T-cell (primary cell): ENCODE data around the gene ABCB1. TPM values are rescaled to one million over a fixed set of nuclear protein-coding genes. Genes with fewer than 3 reads are reported as not detected.

Source experiments
- ATAC-seq, 4 experiments: fragments of 200-7000 bp in 3 of 4; fragments of 150-1000 bp in 1 of 4; cut with Tn5 transposase; replicated peaks in 1 of 4; 1 replicate in 3 of 4; 2 replicates in 1 of 4; pipeline ENCODE4 v1.10.0; 2021; ENCODE audit warnings: moderate library complexity in 3 of 4, mild to moderate bottlenecking in 2 of 4, moderate number of reproducible peaks in 1 of 4
- CTCF ChIA-PET, 2 donors: fragments of 300-600 bp; sonication (Branson Sonifier 250); formaldehyde crosslinking; loops; one replicate each; lab custom pipeline; 2022; ENCODE audit warnings: antibody characterized with exemption in 2 of 2; lab: Charles Lee
- POLR2A ChIA-PET, 2 donors: fragments of 300-600 bp; sonication (Branson Sonifier 250); formaldehyde crosslinking; loops; one replicate each; lab custom pipeline; 2022; ENCODE audit warnings: antibody characterized with exemption in 2 of 2; lab: Charles Lee
- DNase-seq, 35 experiments: peaks; one replicate each; pipeline versions ENCODE4 v3.0.0 to v3.0.0-alpha.2; 2013 to 2023
- H3K27ac ChIP-seq: one replicate; pipeline ENCODE4 v1.5.1; 2013; ENCODE audit warnings: low read length
- H3K27me3 ChIP-seq, 2 experiments: replicated peaks in 1 of 2; 1 replicate in 1 of 2; 2 replicates in 1 of 2; pipeline versions ENCODE4 v1.6.1 to v1.7.0; 2013; ENCODE audit warnings: low read length in 1 of 2, mixed read lengths in 1 of 2; ENCODE audit not compliant: control insufficient read depth in 2 of 2, insufficient read depth in 2 of 2; ENCODE audit errors: extremely low read depth in 1 of 2
- H3K36me3 ChIP-seq, 2 donors: 1 replicate in 1 of 2; 2 replicates in 1 of 2; pipeline versions ENCODE4 v1.6.1 to v1.7.0; 2013; ENCODE audit warnings: low read length in 1 of 2; ENCODE audit not compliant: control insufficient read depth in 2 of 2, insufficient read depth in 1 of 2; ENCODE audit errors: extremely low read depth in 1 of 2
- H3K4me1 ChIP-seq, 2 experiments: 1 replicate in 1 of 2; 2 replicates in 1 of 2; pipeline versions ENCODE4 v1.6.1 to v1.7.0; 2013; ENCODE audit warnings: low read length in 2 of 2, mixed read lengths in 1 of 2; ENCODE audit not compliant: insufficient read depth in 2 of 2, control insufficient read depth in 1 of 2; ENCODE audit errors: extremely low read depth in 1 of 2
- H3K4me3 ChIP-seq, 2 donors: 1 replicate in 1 of 2; 2 replicates in 1 of 2; pipeline versions ENCODE4 v1.5.1 to v1.7.0; 2013; ENCODE audit warnings: mild to moderate bottlenecking in 2 of 2, low read length in 1 of 2, moderate library complexity in 1 of 2; ENCODE audit not compliant: control insufficient read depth in 1 of 2; ENCODE audit errors: extremely low read depth in 1 of 2
- H3K9me3 ChIP-seq: 2 replicates; pipeline ENCODE4 v1.7.0; 2013
- H3K27ac Mint-ChIP-seq, 2 donors: one replicate each; pipeline ENCODE4 v1.8.0; 2020 to 2021; ENCODE audit warnings: mild to moderate bottlenecking in 2 of 2, mixed read lengths in 2 of 2
- H3K27me3 Mint-ChIP-seq, 2 donors: one replicate each; pipeline ENCODE4 v1.8.0; 2021 to 2022; ENCODE audit warnings: mixed read lengths in 2 of 2
- H3K36me3 Mint-ChIP-seq: one replicate; pipeline ENCODE4 v1.8.0; 2021; ENCODE audit warnings: mixed read lengths
- H3K4me1 Mint-ChIP-seq, 3 donors: one replicate each; pipeline ENCODE4 v1.8.0; 2020 to 2022; ENCODE audit warnings: mixed read lengths in 3 of 3, mild to moderate bottlenecking in 1 of 3
- H3K4me3 Mint-ChIP-seq, 3 donors: one replicate each; pipeline ENCODE4 v1.8.0; 2020 to 2022; ENCODE audit warnings: mild to moderate bottlenecking in 3 of 3, mixed read lengths in 3 of 3, moderate library complexity in 3 of 3
- H3K9me3 Mint-ChIP-seq, 3 donors: one replicate each; pipeline ENCODE4 v1.8.0; 2020 to 2022; ENCODE audit warnings: mixed read lengths in 3 of 3
- WGBS: methylation state at CpG from one replicate; pipeline ENCODE4 v1.1.5; 2013; ENCODE audit warnings: missing lambda C conversion rate; ENCODE audit not compliant: insufficient coverage; 5-methylcytosine and 5-hydroxymethylcytosine counted together
- total RNA-seq, 35 experiments: library from RNA in 6 of 35; stranded (reverse) in 6 of 35; fragments of 120-200 nt in 1 of 35; gene quantifications; one replicate each; pipeline versions ENCODE4 v1.2.1 to v1.2.4 and lab custom pipeline; 2013 to 2026

ABCB1 gene
- total RNA-seq, 5 donors from 2014 or later (not counting 1 experiment from before 2014, with no cell fraction given): 12.8 to 46.4 (median 25.2) TPM

GRCh38 chr7:87479951-87480350 is 120.7 kb downstream of the ABCB1 start:
- Mint-ChIP-seq H3K4me3 (no peak overlapping the region), H3K4me1 (peaks cover 0 to 9% (median 9%) of the 10 kb centered on the region in 3 donors), H3K9me3 (no peaks in the 10 kb centered on the region), H3K27ac (no peak overlapping the region), H3K36me3 (no peaks in the 10 kb centered on the region), H3K27me3 (peaks cover 33 to 35% of the 10 kb centered on the region in 2 donors)
- Histone ChIP-seq H3K4me3 (no peak overlapping the region), H3K4me1 (peaks cover 0 to 9% of the 10 kb centered on the region in 2 experiments), H3K27me3 (peaks cover 3 to 25% of the 10 kb centered on the region in 2 experiments), H3K36me3 (no peaks in the 10 kb centered on the region), H3K9me3 (no peaks in the 10 kb centered on the region), H3K27ac (no peak overlapping the region)
- ATAC-seq (no peak), DNase-seq (no peak)
- WGBS: 77% methylated on average over 2 of the region's 2 CpGs
- CTCF ChIA-PET: interaction anchor here in 1 of 2 donors (0.6 kb wide), 1 partner anchor 15 kb away, joined by 3 read pairs; no protein-coding TSS in a partner anchor
- POLR2A ChIA-PET: no interaction called here

GRCh38 chr7:87476179-87476557 is 124.5 kb downstream of the ABCB1 start:
- H3K4me1 Mint-ChIP-seq: peaks cover 0 to 19% (median 15%) of the 10 kb centered on the region in 3 donors
- no peak overlapping the region for H3K27ac Mint-ChIP-seq
- H3K36me3 Mint-ChIP-seq: no peaks in the 10 kb centered on the region
- Histone ChIP-seq H3K27ac (no peak overlapping the region), H3K27me3 (peaks cover 5 to 14% of the 10 kb centered on the region in 2 experiments), H3K4me3 (peak overlapping the region in 1 of 2 donors; percentile 17), H3K9me3 (no peaks in the 10 kb centered on the region), H3K4me1 (peaks cover 0 to 10% of the 10 kb centered on the region in 2 experiments), H3K36me3 (no peaks in the 10 kb centered on the region)
- ATAC-seq (no peak), DNase-seq (no peak)
- peaks cover 32 to 36% of the 10 kb centered on the region in 2 donors for H3K27me3 Mint-ChIP-seq
- 98% methylated on average over 8 of the region's 8 CpGs for WGBS
- no peaks in the 10 kb centered on the region for H3K9me3 Mint-ChIP-seq
- POLR2A ChIA-PET: no interaction called here
- CTCF ChIA-PET: no interaction called here
- H3K4me3 Mint-ChIP-seq: peak overlapping the region; percentile 21 to 53 (median 37)

- Histone ChIP-seq H3K4me1 (peaks cover 0 to 10% of the 10 kb centered on the region in 2 experiments), H3K27ac (no peak within 1 kb of the TSS), H3K9me3 (no peaks in the 10 kb centered on the region), H3K36me3 (no peaks in the 10 kb centered on the region), H3K4me3 (peak within 1 kb of the TSS in 1 of 2 donors; percentile 35), H3K27me3 (peaks cover 5 to 14% of the 10 kb centered on the region in 2 experiments)
- ATAC-seq (peak in 2 of 4 experiments; percentile 19 to 47), DNase-seq (peak in 1 of 35 experiments; percentile 1)
- POLR2A ChIA-PET: no interaction called here
- Mint-ChIP-seq H3K36me3 (no peaks in the 10 kb centered on the region), H3K27me3 (peaks cover 32 to 36% of the 10 kb centered on the region in 2 donors), H3K27ac (peak within 1 kb of the TSS in 1 of 2 donors; percentile 25), H3K4me1 (peaks cover 0 to 19% (median 15%) of the 10 kb centered on the region in 3 donors), H3K4me3 (peak within 1 kb of the TSS; percentile 49 to 63 (median 60)), H3K9me3 (no peaks in the 10 kb centered on the region)
- CTCF ChIA-PET: no interaction called here
- 10% methylated on average over 80 of the region's 80 CpGs for WGBS
Measured at GRCh38 chr7:87475359-87476178, 125.1 kb downstream of the ABCB1 start, which contains the start of gene ABCB4. Gene ABCB4, minus strand, starts transcription at chr7:87475680. Its CDS starts 215 bp downstream, at chr7:87475465.

- ATAC-seq: peak in 2 of 4 experiments; percentile 26 to 38
- DNase-seq: peak in 2 of 35 experiments; percentile 1 to 16
- Histone ChIP-seq H3K27ac (no peak overlapping the region), H3K4me1 (peaks cover 0 to 10% of the 10 kb centered on the region in 2 experiments), H3K27me3 (peaks cover 5 to 14% of the 10 kb centered on the region in 2 experiments), H3K9me3 (no peaks in the 10 kb centered on the region), H3K4me3 (peak overlapping the region in 1 of 2 donors; percentile 35), H3K36me3 (no peaks in the 10 kb centered on the region)
- Mint-ChIP-seq H3K4me3 (peak overlapping the region; percentile 49 to 63 (median 60)), H3K36me3 (no peaks in the 10 kb centered on the region), H3K27ac (peak overlapping the region in 1 of 2 donors; percentile 25), H3K4me1 (peaks cover 0 to 19% (median 15%) of the 10 kb centered on the region in 3 donors), H3K9me3 (no peaks in the 10 kb centered on the region), H3K27me3 (peaks cover 32 to 36% of the 10 kb centered on the region in 2 donors)
- POLR2A ChIA-PET: no interaction called here
- CTCF ChIA-PET: no interaction called here
- 10% methylated on average over 8 of the region's 14 CpGs for WGBS
Measured at GRCh38 chr7:87474533-87475358, 125.9 kb downstream of the ABCB1 start.

- Histone ChIP-seq H3K36me3 (no peaks in the 10 kb centered on the region), H3K27ac (no peak overlapping the region), H3K9me3 (no peaks in the 10 kb centered on the region), H3K27me3 (peaks cover 5 to 14% of the 10 kb centered on the region in 2 experiments), H3K4me3 (no peak overlapping the region), H3K4me1 (peaks cover 0 to 10% of the 10 kb centered on the region in 2 experiments)
- H3K27me3 Mint-ChIP-seq: peaks cover 32 to 36% of the 10 kb centered on the region in 2 donors
- no peaks in the 10 kb centered on the region for H3K9me3 Mint-ChIP-seq
- 33% methylated on average over 1 of the region's 2 CpGs for WGBS
- CTCF ChIA-PET: no interaction called here
- ATAC-seq: no peak
- H3K4me3 Mint-ChIP-seq: peak overlapping the region in 2 of 3 donors; percentile 49 to 63
- no peak for DNase-seq
- POLR2A ChIA-PET: interaction anchor here in 1 of 2 donors (0.7 kb wide), 1 partner anchor 1785 kb away, joined by 3 read pairs; no protein-coding TSS in a partner anchor
- H3K4me1 Mint-ChIP-seq: peaks cover 0 to 19% (median 15%) of the 10 kb centered on the region in 3 donors
- no peak overlapping the region for H3K27ac Mint-ChIP-seq
- H3K36me3 Mint-ChIP-seq: no peaks in the 10 kb centered on the region
Measured at GRCh38 chr7:87473986-87474385, 126.7 kb downstream of the ABCB1 start.

- Mint-ChIP-seq H3K36me3 (no peaks in the 10 kb centered on the region), H3K27ac (no peak overlapping the region)
- CTCF ChIA-PET: no interaction called here
Measured at GRCh38 chr7:87473192-87473591, 127.5 kb downstream of the ABCB1 start.

More at GRCh38 chr7:87473192-87473591, 127.5 kb downstream of the ABCB1 start:
- peaks cover 0 to 19% (median 15%) of the 10 kb centered on the region in 3 donors for H3K4me1 Mint-ChIP-seq
- H3K4me3 Mint-ChIP-seq: no peak overlapping the region
- no peaks in the 10 kb centered on the region for H3K9me3 ChIP-seq
- WGBS: 67% methylated on average over 2 of the region's 2 CpGs
- DNase-seq: no peak
- no peak overlapping the region for H3K4me3 ChIP-seq
- no peak for ATAC-seq
- peaks cover 32 to 36% of the 10 kb centered on the region in 2 donors for H3K27me3 Mint-ChIP-seq
- peaks cover 0 to 10% of the 10 kb centered on the region in 2 experiments for H3K4me1 ChIP-seq
- peaks cover 5 to 16% of the 10 kb centered on the region in 2 experiments for H3K27me3 ChIP-seq
- no peaks in the 10 kb centered on the region for H3K9me3 Mint-ChIP-seq
- POLR2A ChIA-PET: no interaction called here
- no peaks in the 10 kb centered on the region for H3K36me3 ChIP-seq
- no peak overlapping the region for H3K27ac ChIP-seq
